Upper lobe of left lung (tissue), 4 donors: ENCODE measurements around the gene ATP5ME.

Source experiments
- POLR2A ChIP-seq, 4 donors: fragments of 450-650 bp; IDR thresholded peaks; one replicate each; pipeline ENCODE4 v1.5.1; 2016 to 2017; ENCODE audit warnings: antibody characterized with exemption in 4 of 4, mild to moderate bottlenecking in 2 of 4
- POLR2AphosphoS5 ChIP-seq, 2 donors: sonication (generic); formaldehyde crosslinking; IDR thresholded peaks; one replicate each; pipeline ENCODE4 v1.5.1; 2017; ENCODE audit warnings: antibody characterized with exemption in 2 of 2
- TF ChIP-seq, protein P1 (sequence below), 6 experiments: fragments of 450-650 bp in 4 of 6; fragments of 200-600 bp in 2 of 6; sonication (generic) in 2 of 6; IDR thresholded peaks; one replicate each; pipeline ENCODE4 v1.5.1; 2016 to 2019; ENCODE audit warnings: antibody characterized with exemption in 6 of 6

DNA sequence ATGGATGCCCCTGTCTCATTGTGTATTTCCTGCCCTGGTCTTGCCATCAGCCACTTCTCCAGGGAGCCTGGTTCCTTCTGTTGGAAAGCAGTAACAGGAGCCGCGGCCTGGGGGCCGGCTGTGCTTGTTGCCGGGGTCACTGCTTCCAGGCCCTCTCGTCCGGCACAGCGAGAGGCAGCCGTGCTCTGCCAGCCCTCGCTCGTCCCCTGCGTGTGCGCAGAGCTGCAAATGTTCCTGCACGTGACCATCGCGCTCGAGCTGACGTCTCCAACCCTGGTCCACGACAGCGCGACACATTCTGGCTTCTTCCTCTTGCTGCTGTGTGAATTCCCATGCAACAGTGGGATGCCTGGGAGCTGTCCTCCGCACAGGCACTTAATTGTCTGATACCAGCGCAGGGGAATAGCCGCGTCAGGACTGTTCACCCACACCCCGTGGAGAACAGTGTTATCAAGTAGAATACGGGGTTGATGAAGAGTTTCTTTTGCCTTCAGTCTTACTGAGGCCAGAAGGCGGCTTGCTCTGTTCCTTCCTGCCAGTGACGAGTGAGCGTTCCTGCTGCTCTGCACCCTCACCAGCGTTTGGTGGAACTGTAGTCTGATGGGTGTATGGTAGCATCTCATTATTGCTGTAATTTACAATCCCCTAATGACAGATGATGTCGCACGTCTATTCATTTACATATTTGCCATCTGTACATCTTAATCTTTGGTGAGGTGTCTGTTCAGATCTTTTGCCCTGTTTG lies 36.4 kb downstream of the ATP5ME start:
- TF ChIP-seq, protein P1, sequence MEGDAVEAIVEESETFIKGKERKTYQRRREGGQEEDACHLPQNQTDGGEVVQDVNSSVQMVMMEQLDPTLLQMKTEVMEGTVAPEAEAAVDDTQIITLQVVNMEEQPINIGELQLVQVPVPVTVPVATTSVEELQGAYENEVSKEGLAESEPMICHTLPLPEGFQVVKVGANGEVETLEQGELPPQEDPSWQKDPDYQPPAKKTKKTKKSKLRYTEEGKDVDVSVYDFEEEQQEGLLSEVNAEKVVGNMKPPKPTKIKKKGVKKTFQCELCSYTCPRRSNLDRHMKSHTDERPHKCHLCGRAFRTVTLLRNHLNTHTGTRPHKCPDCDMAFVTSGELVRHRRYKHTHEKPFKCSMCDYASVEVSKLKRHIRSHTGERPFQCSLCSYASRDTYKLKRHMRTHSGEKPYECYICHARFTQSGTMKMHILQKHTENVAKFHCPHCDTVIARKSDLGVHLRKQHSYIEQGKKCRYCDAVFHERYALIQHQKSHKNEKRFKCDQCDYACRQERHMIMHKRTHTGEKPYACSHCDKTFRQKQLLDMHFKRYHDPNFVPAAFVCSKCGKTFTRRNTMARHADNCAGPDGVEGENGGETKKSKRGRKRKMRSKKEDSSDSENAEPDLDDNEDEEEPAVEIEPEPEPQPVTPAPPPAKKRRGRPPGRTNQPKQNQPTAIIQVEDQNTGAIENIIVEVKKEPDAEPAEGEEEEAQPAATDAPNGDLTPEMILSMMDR (IDR thresholded peaks at IDR 0.05): no peak
- TF ChIP-seq POLR2AphosphoS5 (IDR thresholded peaks at IDR 0.05) (no peak), POLR2A (IDR thresholded peaks at IDR 0.05) (no peak)
